GM12892 (cell line): ENCODE measurements around the gene UBE2M.
"Not testable (repeated sequence)": the region's sequence is repeated elsewhere in the genome, so short reads cannot be mapped to it uniquely, and the experiment has no call there.

Source experiments
- DNase-seq: peaks from one replicate; pipeline ENCODE4 v3.0.0; 2011; ENCODE audit not compliant: insufficient read length
- FAIRE-seq: peaks from 2 replicates; lab custom pipeline; 2011; peaks lifted over from hg19 to GRCh38; lab: Jason Lieb, UNC
- POLR2A ChIP-seq: IDR thresholded peaks from 2 replicates; pipeline ENCODE4 v1.6.1; 2011; ENCODE audit warnings: low read depth, low read length, control low read depth
- POLR2AphosphoS5 ChIP-seq: IDR thresholded peaks from 2 replicates; pipeline ENCODE4 v1.6.1; 2011; ENCODE audit warnings: low read depth, low read length, control low read depth
- TAF1 ChIP-seq: IDR thresholded peaks from 2 replicates; pipeline ENCODE4 v1.6.1; 2011; ENCODE audit warnings: low read depth, mild to moderate bottlenecking, control low read depth, low read length, borderline replicate concordance

Gene UBE2M

GRCh38 chr19:58509731-58510083 lies 48.7 kb downstream of the UBE2M start:
- TF ChIP-seq TAF1 (no peak), POLR2AphosphoS5 (no peak), POLR2A (no peak)
- FAIRE-seq = no peak
- no peak for DNase-seq

GRCh38 chr19:58507602-58508223 lies 50.7 kb downstream of the UBE2M start:
- FAIRE-seq, DNase-seq: not testable (repeated sequence)
